ENCODE data around the gene AMD1. TPM values are rescaled to one million over a fixed set of nuclear protein-coding genes. Genes with fewer than 3 reads are reported as not detected.

AMD1 gene
- total RNA-seq, 1 donor from 2014 or later, result 84.3 TPM

DNA sequence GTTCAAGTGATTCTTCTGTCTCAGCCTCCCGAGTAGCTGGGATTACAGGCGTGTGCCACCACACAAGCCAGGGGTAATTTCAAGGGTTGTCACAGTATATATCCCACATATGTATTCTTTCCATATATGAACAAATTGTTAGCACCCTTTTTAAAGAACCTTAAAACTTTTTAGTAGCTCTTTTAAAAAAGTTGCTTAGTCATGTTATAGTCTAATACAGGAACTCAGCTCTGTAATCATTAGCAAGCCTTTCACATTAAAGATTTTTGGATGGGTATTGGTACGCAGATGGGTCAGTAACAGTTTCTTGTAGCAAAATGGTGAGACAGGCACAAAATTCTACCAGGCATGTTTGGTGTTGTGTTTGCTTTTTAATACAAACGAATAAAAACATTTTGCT lies 10.9 kb downstream of the AMD1 start:
- TF ChIP-seq, protein P1, sequence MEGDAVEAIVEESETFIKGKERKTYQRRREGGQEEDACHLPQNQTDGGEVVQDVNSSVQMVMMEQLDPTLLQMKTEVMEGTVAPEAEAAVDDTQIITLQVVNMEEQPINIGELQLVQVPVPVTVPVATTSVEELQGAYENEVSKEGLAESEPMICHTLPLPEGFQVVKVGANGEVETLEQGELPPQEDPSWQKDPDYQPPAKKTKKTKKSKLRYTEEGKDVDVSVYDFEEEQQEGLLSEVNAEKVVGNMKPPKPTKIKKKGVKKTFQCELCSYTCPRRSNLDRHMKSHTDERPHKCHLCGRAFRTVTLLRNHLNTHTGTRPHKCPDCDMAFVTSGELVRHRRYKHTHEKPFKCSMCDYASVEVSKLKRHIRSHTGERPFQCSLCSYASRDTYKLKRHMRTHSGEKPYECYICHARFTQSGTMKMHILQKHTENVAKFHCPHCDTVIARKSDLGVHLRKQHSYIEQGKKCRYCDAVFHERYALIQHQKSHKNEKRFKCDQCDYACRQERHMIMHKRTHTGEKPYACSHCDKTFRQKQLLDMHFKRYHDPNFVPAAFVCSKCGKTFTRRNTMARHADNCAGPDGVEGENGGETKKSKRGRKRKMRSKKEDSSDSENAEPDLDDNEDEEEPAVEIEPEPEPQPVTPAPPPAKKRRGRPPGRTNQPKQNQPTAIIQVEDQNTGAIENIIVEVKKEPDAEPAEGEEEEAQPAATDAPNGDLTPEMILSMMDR (conservative IDR thresholded peaks at IDR 0.05), result no peak
- H3K9me3 Mint-ChIP-seq, result peaks cover 7% of the 10 kb centered on the region
- H3K27ac Mint-ChIP-seq, result peak overlapping the region; percentile 21
- DNase-seq (ENCODE audit: extremely low spot score, unreplicated experiment), result no peak
- peaks cover 26% of the 10 kb centered on the region for H3K36me3 Mint-ChIP-seq
- peaks cover 35% of the 10 kb centered on the region for H3K4me1 Mint-ChIP-seq (ENCODE audit: unreplicated experiment)
- H3K27me3 Mint-ChIP-seq, result no peaks in the 10 kb centered on the region
- H3K4me3 Mint-ChIP-seq, result no peak overlapping the region

DNA sequence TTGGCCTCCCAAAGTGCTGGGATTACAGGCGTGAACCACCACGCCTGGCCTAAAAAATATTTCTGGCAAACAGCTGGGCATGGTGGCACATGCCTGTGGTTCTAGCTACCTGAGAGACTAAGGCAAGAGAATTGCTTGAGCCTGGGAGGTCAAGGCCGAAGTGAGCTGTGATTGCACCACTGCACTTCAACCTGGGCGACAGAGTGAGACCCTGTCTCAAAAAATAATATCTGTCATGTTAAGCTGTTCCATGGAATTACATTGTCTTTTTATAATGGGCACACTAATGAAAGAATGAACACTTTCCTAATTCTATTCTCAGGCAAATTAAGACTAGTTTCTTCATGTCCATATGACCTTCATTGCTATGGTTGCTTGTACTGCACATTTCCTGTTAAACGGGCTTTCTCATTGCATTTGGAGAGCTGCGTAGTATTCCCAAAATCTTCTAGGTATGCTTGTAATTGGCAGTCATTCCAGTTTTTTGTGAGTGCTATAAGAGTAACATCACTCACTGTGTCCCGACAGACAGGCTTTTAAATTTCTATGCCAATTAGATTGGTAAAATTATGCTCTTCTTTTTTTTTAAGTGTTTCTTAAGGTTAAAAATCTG lies 12.1 kb downstream of the AMD1 start:
- H3K27ac Mint-ChIP-seq, result no peak overlapping the region
- peaks cover 7% of the 10 kb centered on the region for H3K9me3 Mint-ChIP-seq
- H3K36me3 Mint-ChIP-seq, result peaks cover 27% of the 10 kb centered on the region
- DNase-seq (ENCODE audit: extremely low spot score, unreplicated experiment), result no peak
- peaks cover 28% of the 10 kb centered on the region for H3K4me1 Mint-ChIP-seq (ENCODE audit: unreplicated experiment)
- H3K27me3 Mint-ChIP-seq, result no peaks in the 10 kb centered on the region
- no peak overlapping the region for H3K4me3 Mint-ChIP-seq
- TF ChIP-seq, protein P1 (conservative IDR thresholded peaks at IDR 0.05), result no peak

DNA sequence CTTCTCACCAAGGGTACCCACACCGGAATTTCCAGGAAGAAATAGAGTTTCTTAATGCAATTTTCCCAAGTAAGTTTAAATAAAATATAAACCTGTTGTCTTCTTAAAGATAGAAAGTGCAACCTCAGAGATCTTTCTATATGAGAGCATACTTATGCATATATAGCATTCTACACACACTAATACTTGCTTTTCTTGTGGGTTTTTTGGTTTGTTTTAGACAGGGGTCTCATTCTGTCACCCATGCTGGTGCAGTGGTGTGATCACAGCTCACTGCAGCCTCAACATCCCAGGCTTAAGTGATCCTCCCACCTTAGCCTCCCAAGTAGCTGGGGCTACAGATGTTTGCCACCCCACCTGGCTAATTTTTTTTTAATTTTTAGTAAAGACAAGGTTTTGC lies 15.7 kb downstream of the AMD1 start:
- peaks cover 5% of the 10 kb centered on the region for H3K4me1 Mint-ChIP-seq (ENCODE audit: unreplicated experiment)
- H3K27ac Mint-ChIP-seq, result no peak overlapping the region
- H3K36me3 Mint-ChIP-seq, result peaks cover 37% of the 10 kb centered on the region
- no peaks in the 10 kb centered on the region for H3K27me3 Mint-ChIP-seq
- TF ChIP-seq, protein P1 (conservative IDR thresholded peaks at IDR 0.05), result no peak
- no peaks in the 10 kb centered on the region for H3K9me3 Mint-ChIP-seq
- no peak overlapping the region for H3K4me3 Mint-ChIP-seq
- no peak for DNase-seq (ENCODE audit: extremely low spot score, unreplicated experiment)

DNA sequence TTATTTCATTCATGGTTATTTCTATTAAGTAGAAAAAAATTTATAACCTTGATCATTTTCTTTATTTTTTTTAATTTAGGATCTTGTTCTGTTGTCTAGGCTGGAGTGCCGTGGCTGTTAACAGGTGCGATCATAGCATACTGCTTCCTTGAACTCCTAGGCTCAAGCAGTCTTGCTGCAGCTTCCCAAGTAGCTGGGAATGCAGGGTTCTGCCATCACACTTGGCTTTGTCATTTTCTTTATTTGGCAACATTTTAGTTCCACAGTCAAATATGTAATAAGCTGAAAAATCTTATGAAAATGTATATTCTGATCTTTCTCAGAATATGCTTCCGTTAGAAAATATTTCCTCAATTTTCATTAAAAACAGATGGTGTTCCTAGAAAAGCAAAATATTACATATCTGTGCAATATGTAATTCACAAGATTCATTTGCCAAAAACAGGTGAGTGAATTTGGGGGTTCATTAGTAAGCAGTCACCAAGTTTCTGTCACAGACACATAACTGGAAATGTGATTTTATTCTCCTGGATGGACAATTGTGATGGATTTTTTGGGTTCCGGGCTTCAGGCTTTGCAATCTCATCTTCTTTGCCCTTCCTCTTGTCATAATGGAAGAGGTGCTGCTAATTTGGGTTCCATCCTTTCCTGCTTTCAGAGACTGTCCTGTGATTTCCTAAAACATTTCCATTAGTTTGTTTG lies 21.5 kb downstream of the AMD1 start:
- Mint-ChIP-seq H3K4me1 (ENCODE audit: unreplicated experiment) (no peaks in the 10 kb centered on the region), H3K27ac (no peak overlapping the region), H3K27me3 (no peaks in the 10 kb centered on the region), H3K4me3 (no peak overlapping the region), H3K36me3 (peaks cover 56% of the 10 kb centered on the region), H3K9me3 (no peaks in the 10 kb centered on the region)
- TF ChIP-seq, protein P1 (conservative IDR thresholded peaks at IDR 0.05), result no peak
- no peak for DNase-seq (ENCODE audit: extremely low spot score, unreplicated experiment)

DNA sequence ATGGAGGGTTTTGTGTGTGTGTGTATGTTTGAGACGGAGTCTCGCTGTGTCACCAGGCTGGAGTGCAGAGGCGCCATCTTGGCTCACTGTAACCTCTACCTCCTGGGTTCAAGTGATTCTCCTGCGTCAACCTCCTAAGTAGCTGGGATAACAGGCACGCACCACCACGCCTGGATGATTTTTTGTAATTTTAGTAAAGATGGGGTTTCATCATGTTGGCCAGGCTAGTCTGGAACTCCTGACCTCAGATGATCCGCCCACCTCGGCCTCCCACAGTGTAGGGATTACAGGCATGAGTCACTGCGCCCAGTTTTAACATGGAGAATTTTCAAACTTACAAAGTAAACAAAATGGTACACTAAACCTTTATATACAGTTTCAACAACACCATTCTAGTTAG lies 22.8 kb downstream of the AMD1 start:
- Mint-ChIP-seq H3K4me3 (no peak overlapping the region), H3K27me3 (no peaks in the 10 kb centered on the region), H3K27ac (no peak overlapping the region), H3K9me3 (no peaks in the 10 kb centered on the region), H3K4me1 (ENCODE audit: unreplicated experiment) (no peaks in the 10 kb centered on the region), H3K36me3 (peaks cover 51% of the 10 kb centered on the region)
- TF ChIP-seq, protein P1 (conservative IDR thresholded peaks at IDR 0.05), result no peak
- no peak for DNase-seq (ENCODE audit: extremely low spot score, unreplicated experiment)
